GM12878 (cell line): Measurements from ENCODE around the gene GMPPA.

Experiments used
- CTCF ChIP-seq, 3 experiments: IDR thresholded peaks in 2 of 3; conservative IDR thresholded peaks in 1 of 3; 2 replicates each; pipeline ENCODE4 v1.5.1; 2011; ENCODE audit warnings: low read depth in 3 of 3, low read length in 3 of 3, mild to moderate bottlenecking in 3 of 3, control low read depth in 2 of 3, moderate library complexity in 2 of 3, inconsistent platforms in 1 of 3, mixed read lengths in 1 of 3; ENCODE audit not compliant: control insufficient read depth in 2 of 3, insufficient read depth in 1 of 3; ENCODE audit errors: extremely low read depth in 1 of 3
- ETV6 ChIP-seq, 2 experiments: fragments of 450-650 bp in 1 of 2; IDR thresholded peaks in 1 of 2; conservative IDR thresholded peaks in 1 of 2; 2 replicates each; pipeline ENCODE4 v1.6.1; 2014; ENCODE audit warnings: antibody characterized with exemption in 1 of 2, borderline replicate concordance in 1 of 2, low read depth in 1 of 2, mild to moderate bottlenecking in 1 of 2, moderate library complexity in 1 of 2
- EZH2 ChIP-seq: IDR thresholded peaks from 2 replicates; pipeline ENCODE4 v1.6.1; 2012; ENCODE audit warnings: low read depth, mild to moderate bottlenecking, control low read depth, inconsistent platforms, low read length, borderline replicate concordance; ENCODE audit not compliant: control insufficient read depth
- GABPA ChIP-seq: IDR thresholded peaks from 2 replicates; pipeline ENCODE4 v1.6.1; 2014; ENCODE audit warnings: antibody characterized with exemption, low read depth, mild to moderate bottlenecking, inconsistent platforms
- NR2C2 ChIP-seq: IDR thresholded peaks from 2 replicates; pipeline ENCODE4 v1.6.1; 2011; ENCODE audit warnings: borderline replicate concordance, low read depth; ENCODE audit not compliant: control insufficient read depth, insufficient read length
- PKNOX1 ChIP-seq: fragments of 450-650 bp; IDR thresholded peaks from 2 replicates; pipeline ENCODE4 v1.6.1; 2016; ENCODE audit warnings: mild to moderate bottlenecking
- RFX5 ChIP-seq: IDR thresholded peaks from 2 replicates; pipeline ENCODE4 v1.6.1; 2011; ENCODE audit warnings: low read depth, low read length, improper control_type of control experiment
- TARDBP ChIP-seq: IDR thresholded peaks from 2 replicates; pipeline ENCODE4 v1.6.1; 2016; ENCODE audit warnings: borderline replicate concordance
- TF ChIP-seq, protein P1 (sequence below): fragments of 450-650 bp; IDR thresholded peaks from 2 replicates; pipeline ENCODE4 v1.6.1; 2018; ENCODE audit warnings: mild to moderate bottlenecking, low read depth, moderate library complexity; ENCODE audit not compliant: partially characterized antibody

GRCh38 chr2:219531639-219532377 lies 33.1 kb downstream of the GMPPA start:
- TF ChIP-seq CTCF (IDR thresholded peaks at IDR 0.05 in 2 of 3, conservative IDR thresholded peaks at IDR 0.05 in 1 of 3; ENCODE audit: control insufficient read depth in 2 of 3, extremely low read depth in 1 of 3, insufficient read depth in 1 of 3, low read depth in 3 of 3, low read length in 3 of 3) (no peak), TARDBP (no peak), PKNOX1 (no peak), GABPA (no peak), ETV6 (conservative IDR thresholded peaks at IDR 0.05 in 1 of 2, IDR thresholded peaks at IDR 0.05 in 1 of 2; ENCODE audit: borderline replicate concordance in 1 of 2, low read depth in 1 of 2) (no peak), NR2C2 (no peak), EZH2 (no peak), RFX5 (no peak)
- TF ChIP-seq, protein P1, sequence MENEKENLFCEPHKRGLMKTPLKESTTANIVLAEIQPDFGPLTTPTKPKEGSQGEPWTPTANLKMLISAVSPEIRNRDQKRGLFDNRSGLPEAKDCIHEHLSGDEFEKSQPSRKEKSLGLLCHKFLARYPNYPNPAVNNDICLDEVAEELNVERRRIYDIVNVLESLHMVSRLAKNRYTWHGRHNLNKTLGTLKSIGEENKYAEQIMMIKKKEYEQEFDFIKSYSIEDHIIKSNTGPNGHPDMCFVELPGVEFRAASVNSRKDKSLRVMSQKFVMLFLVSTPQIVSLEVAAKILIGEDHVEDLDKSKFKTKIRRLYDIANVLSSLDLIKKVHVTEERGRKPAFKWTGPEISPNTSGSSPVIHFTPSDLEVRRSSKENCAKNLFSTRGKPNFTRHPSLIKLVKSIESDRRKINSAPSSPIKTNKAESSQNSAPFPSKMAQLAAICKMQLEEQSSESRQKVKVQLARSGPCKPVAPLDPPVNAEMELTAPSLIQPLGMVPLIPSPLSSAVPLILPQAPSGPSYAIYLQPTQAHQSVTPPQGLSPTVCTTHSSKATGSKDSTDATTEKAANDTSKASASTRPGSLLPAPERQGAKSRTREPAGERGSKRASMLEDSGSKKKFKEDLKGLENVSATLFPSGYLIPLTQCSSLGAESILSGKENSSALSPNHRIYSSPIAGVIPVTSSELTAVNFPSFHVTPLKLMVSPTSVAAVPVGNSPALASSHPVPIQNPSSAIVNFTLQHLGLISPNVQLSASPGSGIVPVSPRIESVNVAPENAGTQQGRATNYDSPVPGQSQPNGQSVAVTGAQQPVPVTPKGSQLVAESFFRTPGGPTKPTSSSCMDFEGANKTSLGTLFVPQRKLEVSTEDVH = no peak
